HEK293T (cell line): Measurements from ENCODE around the gene REEP6.

Experiments used
- ARNT ChIP-seq: fragments of 450-650 bp; IDR thresholded peaks from 2 replicates; pipeline ENCODE4 v1.6.1; 2017; ENCODE audit warnings: mild to moderate bottlenecking
- FOXM1 ChIP-seq: fragments of 450-650 bp; IDR thresholded peaks from 2 replicates; pipeline ENCODE4 v1.6.1; 2017; ENCODE audit warnings: mild to moderate bottlenecking, borderline replicate concordance
- PKNOX1 ChIP-seq: fragments of 450-650 bp; IDR thresholded peaks from 2 replicates; pipeline ENCODE4 v1.6.1; 2016
- SP1 ChIP-seq: fragments of 450-650 bp; IDR thresholded peaks from 2 replicates; pipeline ENCODE4 v1.6.1; 2017

GRCh38 chr19:1481893-1482360, 9.1 kb upstream of the REEP6 start:
- TF ChIP-seq PKNOX1 = no peak
- TF ChIP-seq SP1 = no peak
- TF ChIP-seq FOXM1 = no peak
- no peak for TF ChIP-seq ARNT
